Thoracic aorta (tissue), 2 donors: Measurements from ENCODE around the gene CDHR2. TPM values are rescaled to one million over a fixed set of nuclear protein-coding genes. Genes with fewer than 3 reads are reported as not detected.
"Not testable (repeated sequence)": the region's sequence is repeated elsewhere in the genome, so short reads cannot be mapped to it uniquely, and the experiment has no call there.

Source experiments
- ATAC-seq: fragments of 150-250 bp; one replicate; pipeline ENCODE4 v1.8.0; 2017; ENCODE audit warnings: low read depth; ENCODE audit not compliant: insufficient number of reproducible peaks, low FRiP score
- DNase-seq: peaks from one replicate; pipeline ENCODE4 v3.0.0-alpha.2; 2020; ENCODE audit warnings: low spot score
- H3K27ac ChIP-seq, 2 donors: fragments of 200-600 bp; sonication (generic); 1 replicate in 1 of 2; 2 replicates in 1 of 2; pipeline ENCODE4 v1.5.1; 2016; ENCODE audit warnings: mild to moderate bottlenecking in 2 of 2, moderate library complexity in 2 of 2
- H3K27me3 ChIP-seq: fragments of 200-600 bp; sonication (generic); replicated peaks from 2 replicates; pipeline ENCODE4 v1.6.0; 2016; ENCODE audit warnings: mild to moderate bottlenecking; ENCODE audit not compliant: insufficient read depth
- H3K36me3 ChIP-seq: fragments of 200-600 bp; sonication (generic); one replicate; pipeline ENCODE4 v1.5.1; 2016
- H3K4me1 ChIP-seq, 2 donors: fragments of 200-600 bp; sonication (generic); 1 replicate in 1 of 2; 2 replicates in 1 of 2; pipeline versions ENCODE4 v1.5.1 to v1.6.0; 2016; ENCODE audit warnings: low read depth in 2 of 2, mild to moderate bottlenecking in 1 of 2; ENCODE audit not compliant: control insufficient read depth in 1 of 2
- H3K4me3 ChIP-seq: fragments of 200-600 bp; sonication (generic); 2 replicates; pipeline ENCODE4 v1.5.1; 2016; ENCODE audit warnings: mild to moderate bottlenecking
- H3K9me3 ChIP-seq: fragments of 200-600 bp; sonication (generic); 2 replicates; pipeline ENCODE4 v1.5.1; 2016
- CTCF ChIP-seq: fragments of 200-600 bp; sonication (generic); IDR thresholded peaks from one replicate; pipeline ENCODE4 v1.5.1; 2019; ENCODE audit warnings: antibody characterized with exemption
- total RNA-seq, 2 donors: library from RNA; depleted of rRNA; stranded (reverse); fragments of >200 nt; gene quantifications; one replicate each; pipeline versions ENCODE4 v1.1.0 to v1.2.3, GENCODE V29; 2016

Gene CDHR2
- total RNA-seq, 2 donors from 2014 or later, result not detected

DNA sequence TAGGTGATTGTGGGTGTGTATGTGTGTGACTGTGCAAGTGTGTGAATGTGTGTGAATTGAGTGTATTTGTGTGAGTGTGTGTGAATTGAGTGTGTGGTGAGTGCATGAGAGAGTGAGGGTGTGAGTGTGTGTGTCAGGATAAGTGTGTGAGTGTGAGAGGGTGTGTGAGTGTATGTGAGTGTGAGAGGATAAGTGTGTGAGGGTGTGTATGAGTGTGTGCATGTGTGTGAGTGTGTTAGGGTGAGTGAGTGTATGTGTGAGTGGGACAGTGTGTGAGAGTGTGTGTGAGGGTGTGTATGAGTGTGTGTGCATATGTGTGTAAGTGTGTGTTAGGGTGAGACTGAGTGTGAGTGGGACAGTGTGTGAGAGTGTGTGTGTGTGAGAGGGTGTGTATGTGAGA is 39.2 kb downstream of the CDHR2 start:
- Histone ChIP-seq H3K27ac (no peak overlapping the region), H3K4me3 (no peak overlapping the region), H3K36me3 (no peaks in the 10 kb centered on the region), H3K9me3 (peaks cover 9% of the 10 kb centered on the region), H3K4me1 (no peaks in the 10 kb centered on the region), H3K27me3 (no peaks in the 10 kb centered on the region)
- no peak for DNase-seq
- no peak for TF ChIP-seq CTCF
- ATAC-seq, result no peak

- ATAC-seq, result no peak
- Histone ChIP-seq H3K9me3 (peaks cover 9% of the 10 kb centered on the region), H3K4me1 (no peaks in the 10 kb centered on the region), H3K36me3 (no peaks in the 10 kb centered on the region), H3K27me3 (no peaks in the 10 kb centered on the region), H3K4me3 (no peak overlapping the region), H3K27ac (no peak overlapping the region)
- no peak for DNase-seq
- no peak for TF ChIP-seq CTCF
Observed at GRCh38 chr5:176589039-176589769, 40.1 kb downstream of the CDHR2 start.

DNA sequence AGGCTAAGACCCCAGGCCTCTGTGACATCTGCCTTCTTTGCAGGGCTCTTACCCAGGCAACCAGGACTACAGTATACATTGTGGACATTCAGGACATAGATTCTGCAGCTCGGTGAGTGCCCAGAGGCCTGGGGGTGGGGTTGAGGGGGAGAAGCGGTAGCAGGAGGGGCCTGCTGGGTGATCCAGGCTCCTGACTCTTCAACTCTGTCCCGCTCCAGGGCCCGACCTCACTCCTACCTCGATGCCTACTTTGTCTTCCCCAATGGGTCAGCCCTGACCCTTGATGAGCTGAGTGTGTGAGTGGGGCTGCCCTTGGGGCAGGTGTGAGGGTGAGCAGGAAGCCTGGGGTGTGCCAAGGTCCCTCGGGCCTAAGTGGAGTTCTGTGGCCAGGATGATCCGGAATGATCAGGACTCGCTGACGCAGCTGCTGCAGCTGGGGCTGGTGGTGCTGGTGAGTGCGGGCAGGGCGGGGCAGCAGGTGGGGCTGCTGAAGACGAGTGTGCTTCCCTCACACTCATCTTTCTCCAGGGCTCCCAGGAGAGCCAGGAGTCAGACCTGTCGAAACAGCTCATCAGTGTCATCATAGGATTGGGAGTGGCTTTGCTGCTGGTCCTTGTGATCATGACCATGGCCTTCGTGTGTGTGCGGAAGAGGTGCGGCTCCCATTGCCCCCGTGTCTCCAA is 41.0 kb downstream of the CDHR2 start:
- H3K27me3 ChIP-seq, result no peaks in the 10 kb centered on the region
- no peaks in the 10 kb centered on the region for H3K4me1 ChIP-seq
- no peaks in the 10 kb centered on the region for H3K36me3 ChIP-seq
- ATAC-seq (no peak), DNase-seq (no peak)
- peaks cover 4% of the 10 kb centered on the region for H3K9me3 ChIP-seq
- H3K27ac ChIP-seq, result no peak overlapping the region
- H3K4me3 ChIP-seq, result no peak overlapping the region
- no peak for TF ChIP-seq CTCF

GRCh38 chr5:176591667-176592066 is 42.5 kb downstream of the CDHR2 start:
- H3K36me3 ChIP-seq, H3K27me3 ChIP-seq, H3K27ac ChIP-seq, H3K4me1 ChIP-seq, H3K9me3 ChIP-seq, DNase-seq, H3K4me3 ChIP-seq, ATAC-seq: not testable (repeated sequence)

GRCh38 chr5:176592573-176592972 is 43.4 kb downstream of the CDHR2 start:
- no peak overlapping the region for H3K27ac ChIP-seq
- H3K4me1 ChIP-seq, result peaks cover 0 to 4% of the 10 kb centered on the region in 2 donors
- H3K4me3 ChIP-seq, result no peak overlapping the region
- TF ChIP-seq CTCF, result no peak
- DNase-seq (no peak), ATAC-seq (no peak)
- H3K36me3 ChIP-seq, result no peaks in the 10 kb centered on the region
- H3K9me3 ChIP-seq, result no peaks in the 10 kb centered on the region
- no peaks in the 10 kb centered on the region for H3K27me3 ChIP-seq
